ENCODE results near the gene RAD51B.

RAD51B gene

DNA sequence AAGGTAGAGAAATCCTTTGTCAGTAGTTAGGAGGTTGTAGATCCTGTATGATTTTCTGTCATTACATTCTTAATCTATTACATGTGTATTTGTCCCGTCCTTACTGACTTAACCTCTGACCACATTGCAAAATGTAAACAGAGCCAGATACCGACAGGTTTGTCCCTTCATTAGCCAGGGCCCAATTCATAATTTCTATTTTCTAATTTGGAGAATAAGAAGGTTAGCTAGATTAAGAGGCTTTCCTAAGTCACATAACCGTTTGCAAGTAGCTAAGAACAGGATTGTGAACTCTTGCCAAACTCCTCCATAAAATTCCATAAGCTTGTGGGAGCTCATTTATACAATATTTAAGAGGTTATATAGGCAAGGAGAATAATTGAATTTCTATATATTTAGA, 352.6 kb downstream of the RAD51B start:
- TF ChIP-seq, protein P1, sequence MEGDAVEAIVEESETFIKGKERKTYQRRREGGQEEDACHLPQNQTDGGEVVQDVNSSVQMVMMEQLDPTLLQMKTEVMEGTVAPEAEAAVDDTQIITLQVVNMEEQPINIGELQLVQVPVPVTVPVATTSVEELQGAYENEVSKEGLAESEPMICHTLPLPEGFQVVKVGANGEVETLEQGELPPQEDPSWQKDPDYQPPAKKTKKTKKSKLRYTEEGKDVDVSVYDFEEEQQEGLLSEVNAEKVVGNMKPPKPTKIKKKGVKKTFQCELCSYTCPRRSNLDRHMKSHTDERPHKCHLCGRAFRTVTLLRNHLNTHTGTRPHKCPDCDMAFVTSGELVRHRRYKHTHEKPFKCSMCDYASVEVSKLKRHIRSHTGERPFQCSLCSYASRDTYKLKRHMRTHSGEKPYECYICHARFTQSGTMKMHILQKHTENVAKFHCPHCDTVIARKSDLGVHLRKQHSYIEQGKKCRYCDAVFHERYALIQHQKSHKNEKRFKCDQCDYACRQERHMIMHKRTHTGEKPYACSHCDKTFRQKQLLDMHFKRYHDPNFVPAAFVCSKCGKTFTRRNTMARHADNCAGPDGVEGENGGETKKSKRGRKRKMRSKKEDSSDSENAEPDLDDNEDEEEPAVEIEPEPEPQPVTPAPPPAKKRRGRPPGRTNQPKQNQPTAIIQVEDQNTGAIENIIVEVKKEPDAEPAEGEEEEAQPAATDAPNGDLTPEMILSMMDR (IDR thresholded peaks at IDR 0.05; ENCODE audit: low read depth, low read length, missing control alignments): no peak
- no peak for DNase-seq (ENCODE audit: low read depth)
- H3K4me3 ChIP-seq (ENCODE audit: low read depth, low read length): no peak overlapping the region

DNA sequence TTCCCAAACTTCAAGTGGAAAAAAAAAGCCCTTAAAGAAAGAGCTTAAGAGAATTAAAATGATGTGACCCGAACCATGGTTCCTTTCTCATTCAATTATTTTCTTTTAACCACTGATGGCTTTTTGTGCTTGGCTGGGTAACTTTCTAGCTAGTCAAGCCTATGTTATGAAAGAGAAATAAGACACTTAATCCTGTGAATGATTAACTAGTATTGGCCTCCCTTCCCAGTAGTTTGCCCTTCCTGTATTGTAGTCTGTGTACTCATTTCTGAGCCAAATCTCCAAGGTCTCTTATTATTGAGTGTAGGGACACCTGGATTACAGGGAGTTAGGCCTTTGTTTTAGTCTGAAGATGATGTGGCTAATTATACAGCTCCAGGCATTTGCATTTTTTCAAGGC, 353.0 kb downstream of the RAD51B start:
- TF ChIP-seq, protein P1 (IDR thresholded peaks at IDR 0.05; ENCODE audit: low read depth, low read length, missing control alignments): no peak
- H3K4me3 ChIP-seq (ENCODE audit: low read depth, low read length): no peak overlapping the region
- no peak for DNase-seq (ENCODE audit: low read depth)

DNA sequence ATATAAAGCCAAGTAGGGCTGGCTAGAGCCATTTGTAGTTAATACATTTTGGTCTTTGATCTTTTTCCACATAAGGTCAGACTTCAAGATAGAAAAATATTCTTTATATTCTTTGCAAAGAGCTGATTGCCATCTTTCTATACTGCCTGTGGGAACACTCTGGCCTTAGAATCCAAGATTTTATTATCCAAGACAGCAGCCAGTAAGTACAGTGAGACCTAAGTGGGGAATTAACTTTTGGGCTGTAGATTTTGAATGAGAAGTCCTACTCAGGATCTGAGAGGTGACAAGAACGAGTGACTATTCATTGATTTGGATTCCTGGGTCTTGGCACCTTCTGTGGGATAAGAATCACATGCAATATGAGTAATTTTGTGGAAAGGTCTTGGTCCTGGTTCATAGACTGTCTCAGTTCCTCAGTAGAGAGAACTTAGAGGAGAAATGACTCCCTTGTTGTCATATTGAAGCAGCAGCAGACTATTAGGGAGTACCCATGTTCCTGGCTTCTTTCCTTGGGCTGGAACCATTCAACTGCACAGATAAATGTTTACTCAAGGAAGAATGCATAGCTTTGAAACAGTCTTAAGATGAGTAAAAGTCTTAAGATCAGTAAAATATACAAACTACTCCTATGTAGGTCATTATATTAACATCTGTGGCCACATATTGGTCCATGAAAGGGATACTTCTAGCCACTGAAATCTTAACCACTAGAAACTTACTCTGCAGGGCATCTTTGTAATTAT, 353.8 kb downstream of the RAD51B start:
- no peak overlapping the region for H3K4me3 ChIP-seq (ENCODE audit: low read depth, low read length)
- TF ChIP-seq, protein P1 (IDR thresholded peaks at IDR 0.05; ENCODE audit: low read depth, low read length, missing control alignments): no peak
- DNase-seq (ENCODE audit: low read depth): no peak

DNA sequence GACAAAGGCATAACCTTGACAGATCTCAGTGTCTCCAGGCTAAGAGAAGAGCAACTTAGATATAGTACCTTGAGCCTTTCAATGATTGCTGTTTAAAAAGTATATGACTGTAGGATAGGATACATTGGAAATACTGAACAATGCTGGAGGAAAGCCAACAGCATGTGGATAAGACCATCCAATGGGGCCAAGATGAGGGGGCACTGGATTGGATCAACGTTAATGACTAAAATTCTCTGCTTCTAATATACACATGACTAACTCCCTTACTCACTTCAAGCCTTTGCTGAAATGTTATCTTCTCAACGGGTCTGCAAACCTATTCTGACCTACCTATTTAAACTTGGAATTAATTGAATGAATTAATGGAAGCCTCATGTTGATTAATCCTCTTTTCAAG, 354.9 kb downstream of the RAD51B start:
- no peak for DNase-seq (ENCODE audit: low read depth)
- H3K4me3 ChIP-seq (ENCODE audit: low read depth, low read length): no peak overlapping the region
- TF ChIP-seq, protein P1 (IDR thresholded peaks at IDR 0.05; ENCODE audit: low read depth, low read length, missing control alignments): no peak

DNA sequence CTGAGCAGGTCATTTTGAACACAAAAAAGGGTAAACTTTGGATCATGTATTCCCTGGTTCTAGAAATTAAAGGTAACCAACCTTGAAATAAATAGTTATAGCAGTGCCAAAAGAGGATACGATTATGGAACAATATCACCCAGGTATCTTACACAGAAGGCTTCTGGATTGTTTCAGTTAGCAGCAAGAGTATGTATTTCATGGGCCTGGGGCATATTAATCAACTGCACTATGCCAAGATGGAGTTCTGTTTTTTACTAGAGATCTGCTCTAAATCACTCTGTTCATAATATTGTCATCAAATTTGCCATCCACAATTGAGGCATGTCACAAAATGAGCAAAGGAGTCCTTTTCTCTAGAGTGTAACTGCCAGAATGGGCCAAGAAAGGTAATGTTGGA, 357.1 kb downstream of the RAD51B start:
- no peak for DNase-seq (ENCODE audit: low read depth)
- TF ChIP-seq, protein P1 (IDR thresholded peaks at IDR 0.05; ENCODE audit: low read depth, low read length, missing control alignments): no peak
- no peak overlapping the region for H3K4me3 ChIP-seq (ENCODE audit: low read depth, low read length)

DNA sequence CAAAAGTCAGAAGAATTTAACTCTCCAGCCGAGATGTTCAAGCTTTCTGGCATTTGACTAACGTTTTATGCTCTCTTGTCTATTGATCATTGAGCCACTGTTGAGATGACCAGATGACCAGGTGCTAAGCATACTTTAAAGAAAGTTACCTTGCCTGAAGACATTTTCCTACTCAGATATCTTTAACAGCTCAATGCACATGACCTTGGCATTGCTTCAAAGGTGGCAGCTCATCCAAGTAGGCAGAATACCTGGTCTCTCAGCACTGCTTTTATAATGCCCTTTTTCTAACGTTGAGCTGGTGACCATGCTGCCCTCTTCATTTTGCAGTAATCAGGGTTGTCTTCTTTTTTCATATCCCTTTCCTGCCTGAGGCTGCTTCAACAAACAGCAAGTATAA, 358.1 kb downstream of the RAD51B start:
- no peak overlapping the region for H3K4me3 ChIP-seq (ENCODE audit: low read depth, low read length)
- TF ChIP-seq, protein P1 (IDR thresholded peaks at IDR 0.05; ENCODE audit: low read depth, low read length, missing control alignments): no peak
- no peak for DNase-seq (ENCODE audit: low read depth)

DNA sequence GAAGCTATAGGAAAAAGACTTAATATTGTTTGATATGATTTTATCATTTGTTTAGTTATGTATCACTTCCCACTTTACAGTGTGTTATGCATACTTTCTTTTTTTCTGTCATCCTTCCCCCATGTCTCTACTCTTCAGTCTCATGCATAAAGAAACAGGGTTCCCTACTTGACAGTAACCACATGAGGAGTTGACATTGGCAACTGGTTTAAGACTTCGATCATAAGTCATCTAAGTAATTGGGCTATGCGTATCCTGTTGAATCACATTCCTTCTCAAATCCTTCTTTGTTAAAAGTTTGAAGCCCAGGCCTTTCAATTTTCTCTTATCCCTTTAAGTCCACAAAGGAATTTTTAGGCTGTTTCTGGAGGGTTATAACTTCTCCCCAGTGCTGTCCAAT, 358.7 kb downstream of the RAD51B start:
- no peak overlapping the region for H3K4me3 ChIP-seq (ENCODE audit: low read depth, low read length)
- no peak for DNase-seq (ENCODE audit: low read depth)
- TF ChIP-seq, protein P1 (IDR thresholded peaks at IDR 0.05; ENCODE audit: low read depth, low read length, missing control alignments): no peak
